ENCODE measurements around the gene AP3D1.
"Not testable (repeated sequence)": the region's sequence is repeated elsewhere in the genome, so short reads cannot be mapped to it uniquely, and the experiment has no call there.

The AP3D1 gene

DNA sequence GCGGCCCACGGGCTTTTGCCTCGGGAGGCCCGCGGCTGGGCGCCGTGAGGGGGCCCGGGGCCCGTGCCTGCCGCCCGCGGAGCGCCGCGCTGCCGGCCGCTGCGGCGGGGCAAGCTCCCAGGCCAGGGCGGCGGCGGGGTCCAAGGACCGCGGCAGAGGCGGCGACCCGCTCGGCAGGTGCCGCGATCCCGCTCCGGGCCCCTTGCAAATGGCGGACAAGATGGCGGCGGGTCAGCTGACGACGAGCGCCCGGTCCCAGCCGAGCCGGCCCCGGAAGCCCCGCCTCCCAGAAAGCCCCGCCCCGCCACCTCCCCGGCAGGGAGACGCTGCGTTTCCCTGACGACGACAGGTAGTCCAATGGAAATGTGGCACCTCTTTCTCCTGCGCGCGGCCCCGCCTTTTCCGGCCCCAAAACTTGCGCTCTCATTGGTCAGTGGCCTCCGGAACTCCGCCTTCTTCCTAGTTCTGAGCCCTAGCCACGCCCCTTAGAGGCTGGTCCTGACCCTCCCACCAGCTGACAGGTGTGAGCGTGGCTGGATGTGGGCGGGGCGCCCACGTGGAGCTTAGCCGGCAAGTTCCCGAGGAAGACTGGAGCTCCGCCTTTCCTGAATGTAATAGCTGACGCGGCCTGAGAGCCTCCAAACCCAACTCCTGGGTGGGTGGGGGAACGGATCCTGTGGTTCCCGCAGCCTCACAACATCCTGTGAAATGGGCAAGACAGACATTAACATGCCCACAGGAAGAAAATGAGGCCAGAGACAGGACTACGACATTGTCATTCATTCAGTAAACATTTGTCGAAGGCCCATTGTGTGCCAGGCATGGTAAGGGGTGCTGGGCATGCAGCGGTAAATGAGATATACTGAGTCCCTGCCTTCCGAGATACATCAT lies at the start of gene AP3D1:
Gene AP3D1 (minus strand): TSS at position 228 of the 891 bp plus-strand sequence. CDS start 232 bp downstream, outside the sequence.
- DNase-seq (ENCODE audit: low read depth in 2 of 2), result peak; percentile 100

GRCh38 chr19:2200624-2201294 lies 49.4 kb upstream of the AP3D1 start:
- DNase-seq (ENCODE audit: low read depth in 2 of 2), result not testable (repeated sequence)

DNA sequence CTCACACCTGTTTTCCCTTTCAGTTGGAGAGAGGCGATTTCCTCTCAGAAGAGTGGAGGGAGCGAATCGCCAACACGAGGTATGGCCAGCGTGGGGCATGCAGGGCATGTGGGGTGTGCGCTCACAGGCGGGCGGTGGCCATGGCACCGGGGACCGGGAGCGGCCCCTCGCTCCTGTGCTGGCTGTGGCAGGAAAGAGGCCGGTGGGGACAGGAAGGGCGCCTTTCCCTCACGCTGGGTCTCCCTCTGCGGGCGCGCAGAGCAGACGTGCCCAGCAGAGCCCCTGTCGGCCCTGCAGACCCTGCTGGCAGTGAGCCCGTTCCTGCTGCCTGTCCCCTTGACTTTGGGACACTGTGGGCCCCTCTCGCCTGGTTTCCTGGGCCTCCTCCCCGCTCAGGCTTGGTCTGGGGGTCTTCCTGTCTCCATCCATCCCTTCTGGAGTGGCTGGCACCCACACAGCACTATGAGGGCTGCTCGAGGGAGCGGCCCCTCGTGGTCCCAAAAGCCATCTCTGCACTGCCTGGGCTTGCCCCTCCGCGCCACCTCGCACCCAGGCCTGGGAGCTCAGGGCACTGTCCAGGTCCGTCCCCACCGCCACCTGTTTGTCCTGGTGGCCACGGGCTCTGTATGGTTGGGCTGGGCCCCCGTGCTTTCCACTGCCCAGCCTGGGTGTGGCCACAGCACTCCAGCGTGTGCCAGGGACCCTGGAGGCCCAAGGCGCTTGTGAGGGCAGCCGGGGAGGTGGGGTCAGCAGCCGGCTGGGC lies 48.7 kb upstream of the AP3D1 start:
- no peak for DNase-seq (ENCODE audit: low read depth in 2 of 2)

GRCh38 chr19:2199215-2199614 lies 47.8 kb upstream of the AP3D1 start:
- DNase-seq (ENCODE audit: low read depth in 2 of 2), result no peak

GRCh38 chr19:2198317-2198716 lies 47.0 kb upstream of the AP3D1 start:
- no peak for DNase-seq (ENCODE audit: low read depth in 2 of 2)

GRCh38 chr19:2197270-2197669 lies 45.9 kb upstream of the AP3D1 start:
- DNase-seq (ENCODE audit: low read depth in 2 of 2), result no peak

- no peak for DNase-seq (ENCODE audit: low read depth in 2 of 2)
These were observed 44.5 kb upstream of the AP3D1 start for GRCh38 chr19:2195914-2196313.

DNA sequence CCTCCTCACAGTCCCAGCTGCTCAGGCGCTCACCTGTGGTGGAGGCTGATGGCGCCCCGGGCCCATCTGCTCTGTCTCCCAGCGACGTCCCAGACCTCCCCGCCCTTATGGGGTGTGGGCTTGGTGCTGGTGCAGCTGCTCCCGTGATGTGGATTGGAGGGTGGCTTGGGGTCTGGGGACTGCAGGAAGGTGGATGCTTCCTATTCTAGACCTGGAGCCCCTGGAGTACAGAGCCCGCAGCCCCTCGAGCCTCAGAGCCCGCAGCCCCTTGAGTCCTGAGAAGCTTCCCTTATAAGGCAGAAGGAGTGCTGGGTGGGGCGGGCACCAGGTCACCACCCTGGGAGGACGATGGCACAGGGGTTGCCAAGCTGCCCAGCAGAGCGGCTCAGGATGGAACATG lies 44.0 kb upstream of the AP3D1 start:
- DNase-seq (ENCODE audit: low read depth in 2 of 2), result no peak

GRCh38 chr19:2194513-2195078 lies 43.2 kb upstream of the AP3D1 start:
- no peak for DNase-seq (ENCODE audit: low read depth in 2 of 2)

DNA sequence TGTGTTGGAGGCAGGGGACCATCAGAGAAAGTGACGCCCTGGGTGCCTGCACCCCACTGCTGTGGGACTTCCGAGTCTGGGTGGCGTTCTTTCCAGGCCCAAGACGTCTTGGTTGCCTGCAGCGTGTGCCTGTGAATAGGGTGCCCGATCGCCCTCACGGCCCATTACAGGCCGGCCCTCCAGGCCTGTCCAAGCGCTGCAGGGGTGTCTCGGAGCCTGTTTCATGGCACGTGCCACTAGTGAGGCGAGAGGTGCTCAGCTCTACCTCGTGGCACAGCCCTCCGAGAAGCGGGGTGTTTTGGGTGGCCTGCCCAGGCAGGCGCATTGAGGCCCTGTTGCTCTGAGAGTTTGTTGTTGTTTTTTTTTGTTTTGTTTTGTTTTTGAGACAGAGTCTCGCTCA lies 42.4 kb upstream of the AP3D1 start:
- no peak for DNase-seq (ENCODE audit: low read depth in 2 of 2)

GRCh38 chr19:2192862-2193261 lies 41.5 kb upstream of the AP3D1 start:
- DNase-seq (ENCODE audit: low read depth in 2 of 2), result no peak

GRCh38 chr19:2191456-2192310 lies 40.3 kb upstream of the AP3D1 start:
- no peak for DNase-seq (ENCODE audit: low read depth in 2 of 2)

- DNase-seq (ENCODE audit: low read depth in 2 of 2), result no peak
These were observed 39.6 kb upstream of the AP3D1 start for GRCh38 chr19:2190848-2191455.

- DNase-seq (ENCODE audit: low read depth in 2 of 2), result no peak
These were observed 38.5 kb upstream of the AP3D1 start for GRCh38 chr19:2189880-2190279.

GRCh38 chr19:2188708-2189385 lies 37.5 kb upstream of the AP3D1 start:
- DNase-seq (ENCODE audit: low read depth in 2 of 2), result no peak

GRCh38 chr19:2187159-2187558 lies 35.8 kb upstream of the AP3D1 start:
- DNase-seq (ENCODE audit: low read depth in 2 of 2), result no peak

DNA sequence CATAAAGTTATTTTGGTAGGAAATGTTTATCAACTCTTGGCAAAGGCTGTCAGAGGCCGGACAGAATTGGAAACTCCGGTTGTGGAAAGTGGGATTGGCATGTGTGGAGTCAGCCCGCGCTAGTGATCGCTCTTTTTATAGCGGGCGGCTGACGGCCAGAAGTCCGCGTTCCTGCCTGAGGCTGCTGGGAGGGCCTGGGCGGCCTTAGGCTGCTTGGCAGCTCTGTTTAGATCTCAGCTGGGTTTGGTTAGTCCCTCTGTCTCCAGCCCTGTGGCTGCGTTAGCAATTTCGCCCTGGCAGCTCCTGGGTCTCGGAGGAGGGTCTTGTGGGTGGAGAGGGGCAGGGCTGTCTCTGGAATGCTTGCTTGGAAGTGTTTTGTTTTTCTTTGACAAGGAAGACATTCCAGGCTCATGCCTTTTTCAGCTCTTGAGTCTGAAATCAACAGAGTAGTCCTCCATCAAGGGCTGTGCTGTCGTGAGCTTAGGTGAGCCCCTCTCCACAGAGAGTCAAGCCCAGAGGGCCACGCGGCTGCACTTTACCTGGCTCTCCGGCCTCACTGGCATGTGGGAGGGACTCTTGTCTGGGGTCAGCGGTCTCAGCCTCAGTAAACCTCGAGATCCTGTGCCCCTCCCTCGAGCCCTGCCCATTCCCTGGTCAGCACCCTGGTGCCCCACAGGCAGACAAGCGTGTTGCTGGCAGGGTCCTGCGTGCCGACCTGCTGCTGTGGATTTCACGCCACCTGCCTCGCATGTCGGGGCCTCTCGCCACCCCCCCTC lies 34.9 kb upstream of the AP3D1 start:
- no peak for DNase-seq (ENCODE audit: low read depth in 2 of 2)

- DNase-seq (ENCODE audit: low read depth in 2 of 2), result no peak
These were observed 34.3 kb upstream of the AP3D1 start for GRCh38 chr19:2185734-2186070.

DNA sequence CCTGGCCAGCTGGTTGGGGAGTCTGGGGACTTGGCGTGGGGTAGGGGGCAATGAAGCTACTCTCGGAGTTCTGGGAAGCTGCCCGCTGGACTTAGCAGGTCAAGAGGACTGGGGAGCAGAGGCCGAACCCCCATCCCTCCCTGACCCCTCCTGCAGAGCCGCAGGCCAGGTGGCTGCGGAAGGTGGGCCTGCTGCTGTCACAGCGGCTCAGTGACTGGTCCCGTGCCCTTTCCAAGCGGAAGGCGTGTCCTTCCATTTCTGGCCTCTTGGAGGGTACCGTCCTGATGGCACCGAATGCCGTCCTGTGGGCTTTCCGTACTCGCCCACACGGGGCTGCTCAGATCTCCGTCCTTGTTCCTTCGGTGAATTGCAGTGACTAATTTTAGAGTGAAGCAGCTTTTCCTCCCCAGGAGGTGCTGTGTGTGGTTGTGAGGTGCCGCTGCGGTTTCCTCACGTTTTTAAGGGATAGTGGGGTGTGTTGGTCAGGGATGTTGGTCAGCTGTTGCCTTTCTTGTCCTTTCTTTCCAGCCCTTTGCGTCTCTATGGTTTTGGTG lies 33.1 kb upstream of the AP3D1 start:
- no peak for DNase-seq (ENCODE audit: low read depth in 2 of 2)
